Umbilical cord (tissue), 2 donors: ENCODE measurements around the gene FSTL4. TPM values are rescaled to one million over a fixed set of nuclear protein-coding genes. Genes with fewer than 3 reads are reported as not detected.

Source experiments
- DNase-seq: peaks from one replicate; pipeline ENCODE4 v3.0.0-alpha.2; 2015; ENCODE audit warnings: low spot score
- total RNA-seq: library from RNA; depleted of rRNA; stranded (reverse); fragments of >200 nt; gene quantifications from one replicate; pipeline ENCODE4 v1.2.3, GENCODE V29; 2014; ENCODE audit warnings: low replicate concordance; ENCODE audit not compliant: insufficient read depth

FSTL4 gene
- total RNA-seq, 1 donor from 2014 or later, result 1.4 TPM

GRCh38 chr5:133246376-133247150 is 365.8 kb downstream of the FSTL4 start:
- no peak for DNase-seq

- no peak for DNase-seq
These were observed 366.3 kb downstream of the FSTL4 start for GRCh38 chr5:133246053-133246370.

- no peak for DNase-seq
These were observed 366.9 kb downstream of the FSTL4 start for GRCh38 chr5:133245191-133246052.

- DNase-seq, result no peak
These were observed 368.1 kb downstream of the FSTL4 start for GRCh38 chr5:133244242-133244641.

GRCh38 chr5:133243196-133243595 is 369.1 kb downstream of the FSTL4 start:
- DNase-seq, result no peak

- no peak for DNase-seq
These were observed 370.0 kb downstream of the FSTL4 start for GRCh38 chr5:133242221-133242835.

GRCh38 chr5:133241179-133242092 is 370.9 kb downstream of the FSTL4 start:
- DNase-seq, result no peak

GRCh38 chr5:133240425-133241091 is 371.8 kb downstream of the FSTL4 start:
- DNase-seq, result peak; percentile 32

GRCh38 chr5:133238426-133239205 is 373.7 kb downstream of the FSTL4 start:
- DNase-seq, result no peak

- DNase-seq, result no peak
These were observed 375.4 kb downstream of the FSTL4 start for GRCh38 chr5:133236976-133237375.

GRCh38 chr5:133236541-133236951 is 375.8 kb downstream of the FSTL4 start:
- DNase-seq, result no peak

- no peak for DNase-seq
These were observed 376.5 kb downstream of the FSTL4 start for GRCh38 chr5:133235696-133236426.

- DNase-seq, result no peak
These were observed 377.4 kb downstream of the FSTL4 start for GRCh38 chr5:133234911-133235310.

GRCh38 chr5:133234273-133234672 is 378.1 kb downstream of the FSTL4 start:
- no peak for DNase-seq

GRCh38 chr5:133233616-133234015 is 378.7 kb downstream of the FSTL4 start:
- no peak for DNase-seq

GRCh38 chr5:133232911-133233310 is 379.4 kb downstream of the FSTL4 start:
- DNase-seq, result no peak

GRCh38 chr5:133232435-133232834 is 379.9 kb downstream of the FSTL4 start:
- no peak for DNase-seq

GRCh38 chr5:133232011-133232410 is 380.3 kb downstream of the FSTL4 start:
- DNase-seq, result no peak
